HEK293 (cell line): ENCODE data around the gene SESN1.
A peak's percentile ranks its signal among the peaks of the same experiment; 100 is the strongest.

Source experiments
- SALL2 ChIP-seq: fragments of 450-650 bp; formaldehyde crosslinking; IDR thresholded peaks from 2 replicates; pipeline ENCODE4 v1.5.0; 2017; ENCODE audit warnings: missing biosample characterization, mild to moderate bottlenecking, missing genetic modification characterization, borderline replicate concordance
- TCF7L2 ChIP-seq: IDR thresholded peaks from 2 replicates; pipeline ENCODE4 v1.6.1; 2011; ENCODE audit warnings: low read depth, mild to moderate bottlenecking, inconsistent platforms, low read length, moderate library complexity, borderline replicate concordance
- YY1 ChIP-seq: fragments of 450-650 bp; formaldehyde crosslinking; IDR thresholded peaks from 2 replicates; pipeline ENCODE4 v1.5.1; 2018; ENCODE audit warnings: missing biosample characterization, missing genetic modification characterization
- ZBTB7A ChIP-seq: fragments of 450-650 bp; formaldehyde crosslinking; IDR thresholded peaks from 2 replicates; pipeline ENCODE4 v1.5.1; 2016; ENCODE audit warnings: low read depth, missing biosample characterization, missing genetic modification characterization
- ZNF138 ChIP-seq: fragments of 450-650 bp; formaldehyde crosslinking; IDR thresholded peaks from 2 replicates; pipeline ENCODE4 v1.5.1; 2016; ENCODE audit warnings: missing biosample characterization, missing genetic modification characterization, borderline replicate concordance
- ZNF24 ChIP-seq: fragments of 450-650 bp; formaldehyde crosslinking; IDR thresholded peaks from 2 replicates; pipeline ENCODE4 v1.5.1; 2016; ENCODE audit warnings: missing biosample characterization, missing genetic modification characterization
- ZNF629 ChIP-seq: fragments of 450-650 bp; formaldehyde crosslinking; IDR thresholded peaks from 2 replicates; pipeline ENCODE4 v1.5.1; 2017; ENCODE audit warnings: missing biosample characterization, missing genetic modification characterization
- ZNF664 ChIP-seq: fragments of 450-650 bp; formaldehyde crosslinking; IDR thresholded peaks from 2 replicates; pipeline ENCODE4 v1.5.1; 2016; ENCODE audit warnings: missing biosample characterization, missing genetic modification characterization
- TF ChIP-seq, protein P1 (sequence below): fragments of 450-650 bp; formaldehyde crosslinking; IDR thresholded peaks from 2 replicates; pipeline ENCODE4 v1.5.1; 2016; ENCODE audit warnings: missing biosample characterization, missing genetic modification characterization
- TF ChIP-seq, protein P2 (sequence below): fragments of 450-650 bp; formaldehyde crosslinking; IDR thresholded peaks from 2 replicates; pipeline ENCODE4 v1.5.1; 2016; ENCODE audit warnings: missing biosample characterization, missing genetic modification characterization
- TF ChIP-seq, protein P3 (sequence below): fragments of 450-650 bp; formaldehyde crosslinking; IDR thresholded peaks from 2 replicates; pipeline ENCODE4 v1.5.1; 2016; ENCODE audit warnings: missing biosample characterization, missing genetic modification characterization
- TF ChIP-seq, protein P4 (sequence below): fragments of 450-650 bp; formaldehyde crosslinking; IDR thresholded peaks from 2 replicates; pipeline ENCODE4 v1.5.1; 2017; ENCODE audit warnings: missing biosample characterization, missing genetic modification characterization
- TF ChIP-seq, protein P5 (sequence below): fragments of 450-650 bp; formaldehyde crosslinking; IDR thresholded peaks from 2 replicates; pipeline ENCODE4 v1.5.0; 2017; ENCODE audit warnings: missing biosample characterization, missing genetic modification characterization, borderline replicate concordance
- TF ChIP-seq, protein P6 (sequence below): fragments of 450-650 bp; formaldehyde crosslinking; IDR thresholded peaks from 2 replicates; pipeline ENCODE4 v1.5.1; 2016; ENCODE audit warnings: missing biosample characterization, missing genetic modification characterization

DNA sequence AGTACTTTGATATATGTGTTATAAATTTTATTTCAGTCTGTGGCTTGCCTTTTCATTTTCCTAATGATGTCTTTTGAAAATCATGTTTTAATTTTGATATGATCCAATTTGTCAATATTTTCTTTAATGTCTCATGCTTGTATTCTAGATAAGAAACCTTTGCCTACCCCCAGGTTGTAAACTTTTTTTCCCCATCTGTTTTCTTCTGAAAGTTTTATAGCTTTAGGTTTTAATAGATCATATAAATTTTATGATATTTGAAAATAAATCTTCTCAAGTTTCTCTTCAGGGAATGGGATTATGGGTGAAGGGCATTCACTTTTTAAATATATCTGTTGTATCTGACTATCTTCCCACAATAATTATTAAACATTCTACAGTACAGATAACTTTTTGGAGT is 66.7 kb downstream of the SESN1 start:
- TF ChIP-seq ZNF138 (no peak), SALL2 (tag by site-specific recombination) (no peak), ZNF24 (no peak), ZNF664 (tag by site-specific recombination) (no peak), ZBTB7A (tag by site-specific recombination) (no peak), TCF7L2 (no peak), ZNF629 (tag by site-specific recombination) (no peak), YY1 (tag by site-specific recombination) (no peak)
- TF ChIP-seq, protein P1, sequence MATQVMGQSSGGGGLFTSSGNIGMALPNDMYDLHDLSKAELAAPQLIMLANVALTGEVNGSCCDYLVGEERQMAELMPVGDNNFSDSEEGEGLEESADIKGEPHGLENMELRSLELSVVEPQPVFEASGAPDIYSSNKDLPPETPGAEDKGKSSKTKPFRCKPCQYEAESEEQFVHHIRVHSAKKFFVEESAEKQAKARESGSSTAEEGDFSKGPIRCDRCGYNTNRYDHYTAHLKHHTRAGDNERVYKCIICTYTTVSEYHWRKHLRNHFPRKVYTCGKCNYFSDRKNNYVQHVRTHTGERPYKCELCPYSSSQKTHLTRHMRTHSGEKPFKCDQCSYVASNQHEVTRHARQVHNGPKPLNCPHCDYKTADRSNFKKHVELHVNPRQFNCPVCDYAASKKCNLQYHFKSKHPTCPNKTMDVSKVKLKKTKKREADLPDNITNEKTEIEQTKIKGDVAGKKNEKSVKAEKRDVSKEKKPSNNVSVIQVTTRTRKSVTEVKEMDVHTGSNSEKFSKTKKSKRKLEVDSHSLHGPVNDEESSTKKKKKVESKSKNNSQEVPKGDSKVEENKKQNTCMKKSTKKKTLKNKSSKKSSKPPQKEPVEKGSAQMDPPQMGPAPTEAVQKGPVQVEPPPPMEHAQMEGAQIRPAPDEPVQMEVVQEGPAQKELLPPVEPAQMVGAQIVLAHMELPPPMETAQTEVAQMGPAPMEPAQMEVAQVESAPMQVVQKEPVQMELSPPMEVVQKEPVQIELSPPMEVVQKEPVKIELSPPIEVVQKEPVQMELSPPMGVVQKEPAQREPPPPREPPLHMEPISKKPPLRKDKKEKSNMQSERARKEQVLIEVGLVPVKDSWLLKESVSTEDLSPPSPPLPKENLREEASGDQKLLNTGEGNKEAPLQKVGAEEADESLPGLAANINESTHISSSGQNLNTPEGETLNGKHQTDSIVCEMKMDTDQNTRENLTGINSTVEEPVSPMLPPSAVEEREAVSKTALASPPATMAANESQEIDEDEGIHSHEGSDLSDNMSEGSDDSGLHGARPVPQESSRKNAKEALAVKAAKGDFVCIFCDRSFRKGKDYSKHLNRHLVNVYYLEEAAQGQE (tag by site-specific recombination), result no peak
- TF ChIP-seq, protein P2, sequence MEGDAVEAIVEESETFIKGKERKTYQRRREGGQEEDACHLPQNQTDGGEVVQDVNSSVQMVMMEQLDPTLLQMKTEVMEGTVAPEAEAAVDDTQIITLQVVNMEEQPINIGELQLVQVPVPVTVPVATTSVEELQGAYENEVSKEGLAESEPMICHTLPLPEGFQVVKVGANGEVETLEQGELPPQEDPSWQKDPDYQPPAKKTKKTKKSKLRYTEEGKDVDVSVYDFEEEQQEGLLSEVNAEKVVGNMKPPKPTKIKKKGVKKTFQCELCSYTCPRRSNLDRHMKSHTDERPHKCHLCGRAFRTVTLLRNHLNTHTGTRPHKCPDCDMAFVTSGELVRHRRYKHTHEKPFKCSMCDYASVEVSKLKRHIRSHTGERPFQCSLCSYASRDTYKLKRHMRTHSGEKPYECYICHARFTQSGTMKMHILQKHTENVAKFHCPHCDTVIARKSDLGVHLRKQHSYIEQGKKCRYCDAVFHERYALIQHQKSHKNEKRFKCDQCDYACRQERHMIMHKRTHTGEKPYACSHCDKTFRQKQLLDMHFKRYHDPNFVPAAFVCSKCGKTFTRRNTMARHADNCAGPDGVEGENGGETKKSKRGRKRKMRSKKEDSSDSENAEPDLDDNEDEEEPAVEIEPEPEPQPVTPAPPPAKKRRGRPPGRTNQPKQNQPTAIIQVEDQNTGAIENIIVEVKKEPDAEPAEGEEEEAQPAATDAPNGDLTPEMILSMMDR (tag by site-specific recombination), result no peak
- TF ChIP-seq, protein P3, sequence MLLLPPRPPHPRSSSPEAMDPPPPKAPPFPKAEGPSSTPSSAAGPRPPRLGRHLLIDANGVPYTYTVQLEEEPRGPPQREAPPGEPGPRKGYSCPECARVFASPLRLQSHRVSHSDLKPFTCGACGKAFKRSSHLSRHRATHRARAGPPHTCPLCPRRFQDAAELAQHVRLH (tag by site-specific recombination), result peak; percentile 56; the same call in 1 of the 2 replicates
- TF ChIP-seq, protein P4, sequence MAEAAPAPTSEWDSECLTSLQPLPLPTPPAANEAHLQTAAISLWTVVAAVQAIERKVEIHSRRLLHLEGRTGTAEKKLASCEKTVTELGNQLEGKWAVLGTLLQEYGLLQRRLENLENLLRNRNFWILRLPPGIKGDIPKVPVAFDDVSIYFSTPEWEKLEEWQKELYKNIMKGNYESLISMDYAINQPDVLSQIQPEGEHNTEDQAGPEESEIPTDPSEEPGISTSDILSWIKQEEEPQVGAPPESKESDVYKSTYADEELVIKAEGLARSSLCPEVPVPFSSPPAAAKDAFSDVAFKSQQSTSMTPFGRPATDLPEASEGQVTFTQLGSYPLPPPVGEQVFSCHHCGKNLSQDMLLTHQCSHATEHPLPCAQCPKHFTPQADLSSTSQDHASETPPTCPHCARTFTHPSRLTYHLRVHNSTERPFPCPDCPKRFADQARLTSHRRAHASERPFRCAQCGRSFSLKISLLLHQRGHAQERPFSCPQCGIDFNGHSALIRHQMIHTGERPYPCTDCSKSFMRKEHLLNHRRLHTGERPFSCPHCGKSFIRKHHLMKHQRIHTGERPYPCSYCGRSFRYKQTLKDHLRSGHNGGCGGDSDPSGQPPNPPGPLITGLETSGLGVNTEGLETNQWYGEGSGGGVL, result no peak
- TF ChIP-seq, protein P5, sequence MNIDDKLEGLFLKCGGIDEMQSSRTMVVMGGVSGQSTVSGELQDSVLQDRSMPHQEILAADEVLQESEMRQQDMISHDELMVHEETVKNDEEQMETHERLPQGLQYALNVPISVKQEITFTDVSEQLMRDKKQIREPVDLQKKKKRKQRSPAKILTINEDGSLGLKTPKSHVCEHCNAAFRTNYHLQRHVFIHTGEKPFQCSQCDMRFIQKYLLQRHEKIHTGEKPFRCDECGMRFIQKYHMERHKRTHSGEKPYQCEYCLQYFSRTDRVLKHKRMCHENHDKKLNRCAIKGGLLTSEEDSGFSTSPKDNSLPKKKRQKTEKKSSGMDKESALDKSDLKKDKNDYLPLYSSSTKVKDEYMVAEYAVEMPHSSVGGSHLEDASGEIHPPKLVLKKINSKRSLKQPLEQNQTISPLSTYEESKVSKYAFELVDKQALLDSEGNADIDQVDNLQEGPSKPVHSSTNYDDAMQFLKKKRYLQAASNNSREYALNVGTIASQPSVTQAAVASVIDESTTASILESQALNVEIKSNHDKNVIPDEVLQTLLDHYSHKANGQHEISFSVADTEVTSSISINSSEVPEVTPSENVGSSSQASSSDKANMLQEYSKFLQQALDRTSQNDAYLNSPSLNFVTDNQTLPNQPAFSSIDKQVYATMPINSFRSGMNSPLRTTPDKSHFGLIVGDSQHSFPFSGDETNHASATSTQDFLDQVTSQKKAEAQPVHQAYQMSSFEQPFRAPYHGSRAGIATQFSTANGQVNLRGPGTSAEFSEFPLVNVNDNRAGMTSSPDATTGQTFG (tag by site-specific recombination), result no peak
- TF ChIP-seq, protein P6, sequence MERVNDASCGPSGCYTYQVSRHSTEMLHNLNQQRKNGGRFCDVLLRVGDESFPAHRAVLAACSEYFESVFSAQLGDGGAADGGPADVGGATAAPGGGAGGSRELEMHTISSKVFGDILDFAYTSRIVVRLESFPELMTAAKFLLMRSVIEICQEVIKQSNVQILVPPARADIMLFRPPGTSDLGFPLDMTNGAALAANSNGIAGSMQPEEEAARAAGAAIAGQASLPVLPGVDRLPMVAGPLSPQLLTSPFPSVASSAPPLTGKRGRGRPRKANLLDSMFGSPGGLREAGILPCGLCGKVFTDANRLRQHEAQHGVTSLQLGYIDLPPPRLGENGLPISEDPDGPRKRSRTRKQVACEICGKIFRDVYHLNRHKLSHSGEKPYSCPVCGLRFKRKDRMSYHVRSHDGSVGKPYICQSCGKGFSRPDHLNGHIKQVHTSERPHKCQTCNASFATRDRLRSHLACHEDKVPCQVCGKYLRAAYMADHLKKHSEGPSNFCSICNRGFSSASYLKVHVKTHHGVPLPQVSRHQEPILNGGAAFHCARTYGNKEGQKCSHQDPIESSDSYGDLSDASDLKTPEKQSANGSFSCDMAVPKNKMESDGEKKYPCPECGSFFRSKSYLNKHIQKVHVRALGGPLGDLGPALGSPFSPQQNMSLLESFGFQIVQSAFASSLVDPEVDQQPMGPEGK (tag by site-specific recombination), result no peak
